GM19395 (cell line): Measurements from ENCODE around the gene HOXD10.

Source experiments
- ATAC-seq: cut with Tn5 transposase; IDR thresholded peaks from one replicate; pipeline ENCODE4 v1.9.1; 2021; ENCODE audit warnings: mild to moderate bottlenecking, moderate library complexity; ENCODE audit not compliant: unreplicated experiment

HOXD10 gene

DNA sequence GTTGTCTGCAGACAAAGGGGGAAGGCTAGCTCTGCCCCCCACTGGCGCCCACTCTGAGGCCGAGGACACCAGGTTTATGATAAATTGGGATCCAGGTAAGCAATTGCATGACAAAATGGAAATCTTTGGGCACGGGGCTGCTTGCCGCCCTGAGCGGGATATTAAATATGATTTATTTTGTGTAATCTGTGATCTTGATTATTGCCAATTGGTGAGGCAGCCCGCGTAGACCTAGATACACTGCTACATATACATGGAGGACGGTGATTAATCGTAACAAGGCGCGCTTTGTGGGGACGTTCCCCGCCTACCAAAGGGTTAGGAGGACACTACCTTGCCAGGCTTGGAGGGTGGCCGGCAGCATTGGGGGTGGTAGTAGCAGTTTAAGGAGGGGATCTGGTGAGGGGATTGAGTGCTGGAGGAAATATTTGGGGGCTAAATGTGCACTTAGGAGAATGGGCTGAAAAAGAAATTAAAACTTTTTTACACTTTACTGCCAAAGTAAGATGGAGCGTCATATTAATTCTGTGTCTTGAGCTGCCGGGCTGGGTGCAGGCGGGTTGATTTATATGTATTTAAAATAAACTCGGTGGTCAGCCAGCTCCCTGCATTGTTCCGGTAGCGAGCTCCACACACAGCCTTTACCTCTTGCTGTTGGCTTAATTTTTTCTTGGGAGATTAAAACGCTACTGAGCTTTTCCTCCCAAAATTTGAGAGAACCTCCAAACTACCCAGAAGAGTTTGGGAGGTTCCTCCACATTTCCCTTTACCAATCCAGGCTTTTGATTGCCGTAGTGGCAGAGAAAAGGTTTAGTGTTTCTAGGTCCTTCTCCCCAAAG, 44.6 kb downstream of the HOXD10 start:
- ATAC-seq: no peak

DNA sequence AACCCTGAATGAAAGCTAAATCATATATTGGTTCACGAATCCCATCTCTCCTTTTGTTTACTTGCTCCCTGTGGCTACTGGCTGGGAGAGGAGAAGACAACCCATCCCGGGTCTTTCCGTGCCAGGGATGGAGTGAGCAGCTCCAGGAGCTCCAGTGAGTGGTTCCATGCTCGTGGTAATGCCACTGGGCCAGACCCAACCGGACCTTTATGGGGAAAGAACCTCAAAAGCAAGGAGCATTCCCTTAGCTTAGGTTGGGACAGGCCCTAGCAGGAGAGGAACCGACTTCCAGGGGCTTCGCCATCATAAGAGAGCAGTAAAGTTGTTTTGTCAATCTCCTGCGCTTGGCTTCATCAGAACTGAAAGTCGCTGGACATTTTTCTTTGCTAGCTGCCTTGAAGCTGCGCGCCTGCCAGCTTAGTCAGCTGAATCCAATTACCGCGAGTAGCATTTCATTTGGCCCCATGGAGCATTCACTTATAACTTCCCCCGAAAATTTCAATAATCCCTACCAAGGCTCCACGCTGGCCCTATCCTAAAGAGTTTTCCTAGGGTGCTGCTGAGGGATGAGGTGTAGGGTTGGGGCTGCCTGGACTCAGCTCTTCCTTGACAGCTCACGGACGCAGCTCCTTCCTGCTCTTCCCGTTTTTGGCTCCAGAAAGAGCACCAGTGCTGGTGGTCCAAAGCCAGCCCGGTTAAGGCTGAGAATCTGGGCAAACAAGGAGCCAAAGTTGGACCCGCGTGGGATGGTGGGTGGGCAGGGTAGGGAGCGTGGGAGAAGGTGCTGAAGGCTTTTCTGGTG, 45.4 kb downstream of the HOXD10 start:
- no peak for ATAC-seq

DNA sequence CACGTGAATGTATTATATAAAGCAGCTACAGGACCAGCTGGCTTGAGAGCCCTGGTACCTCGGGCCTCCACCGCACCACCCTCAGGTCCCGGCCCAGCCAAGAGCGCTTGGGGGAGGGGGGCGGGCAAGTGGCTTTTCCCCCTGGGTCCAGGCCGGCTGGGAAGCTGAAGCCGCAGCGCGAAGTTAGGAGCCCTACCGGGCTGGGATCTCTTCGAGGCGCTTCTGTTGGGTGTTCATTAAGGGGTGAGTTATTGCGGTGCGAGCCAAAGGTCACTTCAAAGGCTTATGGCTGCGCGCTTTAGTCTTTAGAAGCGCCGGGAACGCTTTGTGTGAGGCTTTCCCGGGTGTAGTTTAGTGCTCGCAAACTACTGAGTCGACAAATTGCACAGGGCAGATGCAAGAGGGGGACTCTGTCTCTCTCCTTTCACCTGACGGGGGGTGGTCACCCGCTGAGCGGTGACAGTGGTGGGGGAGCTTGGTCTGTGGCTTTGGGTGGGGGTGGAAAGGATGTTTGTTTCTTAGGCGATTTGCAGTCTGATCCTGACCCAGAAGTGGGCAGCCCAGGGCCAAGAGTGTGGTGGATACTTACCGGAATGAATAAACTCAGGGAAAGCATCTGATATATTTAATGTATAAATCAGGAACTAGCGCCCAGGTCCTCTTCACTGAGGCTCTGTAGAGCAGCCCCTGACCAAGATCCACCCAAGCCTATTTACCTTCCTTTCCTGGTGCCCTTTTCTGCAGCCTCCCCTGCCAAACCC, 46.5 kb downstream of the HOXD10 start:
- no peak for ATAC-seq

DNA sequence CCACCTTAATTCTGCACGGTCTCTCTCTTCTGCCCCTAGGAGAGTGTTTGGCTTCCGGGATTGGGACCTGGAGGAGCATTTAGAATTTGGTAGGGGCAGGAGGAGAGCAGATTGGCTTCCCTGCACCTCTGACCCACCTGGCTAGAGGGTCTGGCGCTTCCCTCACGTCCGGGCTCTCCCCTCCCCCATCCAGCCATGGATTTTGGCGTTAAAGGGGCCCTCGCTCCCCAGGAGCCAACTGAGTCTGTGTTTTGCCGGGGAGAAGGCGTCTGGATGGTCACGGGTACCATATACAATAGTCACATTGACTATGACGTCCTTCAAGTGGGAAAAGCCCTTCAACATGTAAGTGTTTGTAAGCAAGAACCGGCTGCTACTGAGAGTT, 47.1 kb downstream of the HOXD10 start:
- no peak for ATAC-seq

DNA sequence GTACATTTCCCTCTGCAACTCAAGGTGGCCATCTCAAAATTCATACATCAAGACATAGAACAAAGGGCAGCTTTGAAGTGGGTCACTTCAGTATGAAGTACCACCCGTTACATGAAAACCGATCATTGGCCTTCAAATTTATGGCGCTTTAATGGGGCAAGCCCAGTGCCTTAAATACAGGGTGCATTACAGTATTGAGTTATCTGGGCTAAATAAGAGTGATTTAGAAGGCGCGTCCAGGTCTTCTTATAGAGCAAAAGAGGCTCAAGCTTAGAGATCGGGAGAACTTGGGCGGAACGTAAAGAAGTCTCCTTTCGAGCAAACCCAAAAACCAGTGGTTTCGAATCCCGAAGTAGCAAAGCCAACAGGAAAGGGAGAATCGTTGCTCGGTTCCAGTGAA, 47.6 kb downstream of the HOXD10 start:
- no peak for ATAC-seq

DNA sequence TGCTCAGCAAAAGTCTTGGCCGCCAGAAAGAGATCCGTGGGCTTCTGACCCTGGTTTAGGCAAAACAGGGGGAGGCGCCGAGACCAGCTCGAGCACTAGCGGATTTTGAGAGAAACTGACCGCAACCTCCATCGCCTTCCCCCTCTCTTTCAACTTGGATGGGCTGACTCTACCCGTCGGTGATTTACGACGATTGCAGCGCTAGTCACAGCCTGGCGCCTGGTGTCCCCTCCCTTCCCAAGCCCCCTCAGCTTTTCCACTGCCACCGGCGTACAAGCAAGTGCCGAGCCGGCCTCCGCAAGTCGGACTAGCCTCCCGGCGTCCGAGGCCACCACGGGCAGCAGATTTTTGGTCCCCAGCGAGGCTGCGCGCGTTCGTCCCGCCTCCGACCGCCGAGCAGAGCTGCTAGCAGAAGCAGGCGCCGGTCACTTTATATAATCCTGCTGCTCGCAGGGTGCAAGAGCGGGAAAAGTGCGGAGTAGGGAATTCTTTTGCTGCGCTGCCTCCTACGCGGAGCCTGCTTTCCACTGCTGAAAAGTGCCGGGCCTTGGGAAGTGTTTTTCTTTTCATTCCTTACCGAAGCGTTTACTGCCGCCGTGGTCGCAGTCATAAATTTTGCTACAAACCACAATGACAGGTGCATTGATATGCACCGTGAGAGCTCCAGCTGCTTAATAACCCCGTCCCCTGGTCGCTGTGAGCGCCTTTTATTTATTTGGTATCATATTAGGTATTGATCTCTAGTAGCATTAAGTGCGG, 48.2 kb downstream of the HOXD10 start:
- no peak for ATAC-seq

DNA sequence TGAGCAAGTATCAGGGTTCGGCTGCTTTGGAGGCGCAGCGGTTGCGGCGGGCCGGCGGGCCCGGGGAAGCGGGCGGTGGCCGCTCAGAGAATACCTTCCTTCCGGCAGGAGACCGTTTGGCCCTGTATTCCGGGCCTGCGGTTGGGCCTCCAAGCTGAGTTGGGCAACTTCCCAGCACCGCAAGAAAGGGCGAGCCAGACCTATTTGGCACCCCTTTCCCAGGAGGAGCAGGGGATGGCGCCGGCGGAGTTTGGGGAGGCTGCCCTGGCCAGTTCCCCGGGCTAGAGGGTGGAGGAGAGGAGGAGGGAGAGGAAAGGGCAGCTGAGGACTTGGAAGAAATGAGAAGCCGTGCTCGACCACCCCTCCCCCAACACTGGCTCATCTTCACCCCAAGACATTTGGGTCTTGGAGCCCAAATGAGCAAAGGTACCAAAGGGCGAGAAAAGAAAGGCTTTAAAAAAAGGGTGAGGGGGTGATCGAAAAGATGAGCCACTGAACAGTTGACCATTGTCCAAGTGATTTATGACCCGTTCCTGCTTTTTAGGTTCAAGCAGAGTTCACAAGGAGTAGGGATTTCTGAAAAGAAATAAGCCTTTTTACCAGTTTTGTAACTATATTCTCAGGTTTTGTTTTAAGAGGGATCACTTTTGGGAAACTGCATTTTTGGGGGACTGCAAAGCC, 48.9 kb downstream of the HOXD10 start:
- ATAC-seq: no peak

DNA sequence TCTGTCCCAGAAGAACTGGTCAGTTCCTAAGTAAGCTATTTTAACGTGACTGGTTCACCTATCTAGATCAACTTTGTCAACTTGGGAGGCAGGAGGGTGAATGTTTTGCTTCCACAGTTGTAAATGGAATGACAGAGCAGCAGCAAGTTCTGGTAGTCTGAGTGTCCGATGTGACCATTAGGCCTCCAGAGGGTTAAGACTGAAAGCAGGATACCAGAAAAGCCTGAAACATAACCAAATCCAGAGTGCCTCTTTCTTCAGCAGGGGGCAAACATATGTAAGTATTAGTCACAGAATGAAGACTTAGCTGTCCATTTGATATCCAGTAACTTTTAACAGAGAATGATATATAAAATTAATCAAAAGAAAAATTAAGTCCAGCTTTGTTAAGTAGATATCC, 49.7 kb downstream of the HOXD10 start:
- no peak for ATAC-seq

DNA sequence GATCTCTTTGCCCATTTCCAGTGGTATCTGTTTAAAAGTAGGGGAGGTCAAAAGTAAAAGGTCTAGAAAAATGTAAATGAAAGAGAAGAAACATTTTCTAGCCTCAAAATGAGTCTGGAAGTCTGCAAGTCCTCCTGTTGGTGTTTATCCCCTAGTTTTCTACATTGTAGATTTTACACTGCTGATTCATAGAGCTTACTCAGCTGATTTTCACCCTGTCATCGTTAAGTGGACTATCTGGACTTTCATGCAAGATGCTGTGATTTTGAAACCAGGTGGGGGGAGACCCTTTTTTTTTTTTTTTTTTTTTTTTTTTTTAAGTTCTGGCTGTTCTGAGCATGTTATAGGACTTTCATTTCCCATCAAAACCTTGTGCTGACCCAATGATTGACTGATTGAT, 50.8 kb downstream of the HOXD10 start:
- no peak for ATAC-seq

DNA sequence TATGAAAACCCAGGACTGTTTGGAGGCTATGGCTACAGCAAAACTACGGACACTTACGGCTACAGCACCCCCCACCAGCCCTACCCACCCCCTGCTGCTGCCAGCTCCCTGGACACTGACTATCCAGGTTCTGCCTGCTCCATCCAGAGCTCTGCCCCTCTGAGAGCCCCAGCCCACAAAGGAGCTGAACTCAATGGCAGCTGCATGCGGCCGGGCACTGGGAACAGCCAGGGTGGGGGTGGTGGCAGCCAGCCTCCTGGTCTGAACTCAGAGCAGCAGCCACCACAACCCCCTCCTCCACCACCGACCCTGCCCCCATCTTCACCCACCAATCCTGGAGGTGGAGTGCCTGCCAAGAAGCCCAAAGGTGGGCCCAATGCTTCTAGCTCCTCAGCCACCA, 52.6 kb downstream of the HOXD10 start:
- ATAC-seq: no peak
